ENCODE data around the gene GLYR1.

GRCh38 chr16:4803401-4803844 lies 43.7 kb downstream of the GLYR1 start:
- no peak for TF ChIP-seq CTCF (IDR thresholded peaks at IDR 0.05)
- no peak for TF ChIP-seq EZH2 (IDR thresholded peaks at IDR 0.05; ENCODE audit: borderline replicate concordance, insufficient read depth, low read depth, low read length, poor library complexity, severe bottlenecking)

Data from B cell (primary cell).